Endodermal cell (in vitro differentiated cells): Measurements from ENCODE around the gene DUT. TPM values are rescaled to one million over a fixed set of nuclear protein-coding genes. Genes with fewer than 3 reads are reported as not detected.

Source experiments
- DNase-seq: peaks from one replicate; pipeline ENCODE4 v3.0.0-alpha.2; 2017
- H3K27ac ChIP-seq: 2 replicates; pipeline ENCODE4 v1.5.1; 2013; ENCODE audit warnings: mild to moderate bottlenecking, low read depth, low read length, moderate library complexity
- H3K27me3 ChIP-seq: 2 replicates; pipeline ENCODE4 v1.6.1; 2013; ENCODE audit warnings: mild to moderate bottlenecking, low read length, moderate library complexity; ENCODE audit not compliant: insufficient read depth, control insufficient read depth, poor library complexity, severe bottlenecking
- H3K36me3 ChIP-seq: 2 replicates; pipeline ENCODE4 v1.7.0; 2013; ENCODE audit warnings: mild to moderate bottlenecking, low read length, moderate library complexity; ENCODE audit not compliant: control insufficient read depth, insufficient read depth
- H3K4me1 ChIP-seq: one replicate; pipeline ENCODE4 v1.7.0; 2013; ENCODE audit warnings: low read length; ENCODE audit not compliant: control insufficient read depth, insufficient read depth
- H3K4me3 ChIP-seq: 2 replicates; pipeline ENCODE4 v1.5.1; 2013; ENCODE audit warnings: mild to moderate bottlenecking, low read length, moderate library complexity
- H3K9ac ChIP-seq: 2 replicates; pipeline ENCODE4 v1.6.1; 2013; ENCODE audit warnings: mild to moderate bottlenecking, low read length, moderate library complexity; ENCODE audit not compliant: poor library complexity, severe bottlenecking; ENCODE audit errors: extremely low read depth
- H3K9me3 ChIP-seq: 2 replicates; pipeline ENCODE4 v1.6.1; 2013; ENCODE audit warnings: mild to moderate bottlenecking, low read length, moderate library complexity; ENCODE audit not compliant: control insufficient read depth
- H3K27ac Mint-ChIP-seq: 2 replicates; pipeline ENCODE4 v1.8.0; 2020; ENCODE audit warnings: mixed read lengths
- H3K27me3 Mint-ChIP-seq: 2 replicates; pipeline ENCODE4 v1.8.0; 2021; ENCODE audit warnings: mild to moderate bottlenecking, mixed read lengths; ENCODE audit not compliant: insufficient read depth
- H3K36me3 Mint-ChIP-seq: 2 replicates; pipeline ENCODE4 v1.8.0; 2020; ENCODE audit warnings: low read depth, mixed read lengths
- H3K4me1 Mint-ChIP-seq: 2 replicates; pipeline ENCODE4 v1.8.0; 2020; ENCODE audit warnings: mixed read lengths
- H3K4me3 Mint-ChIP-seq: 2 replicates; pipeline ENCODE4 v1.8.0; 2020; ENCODE audit warnings: mild to moderate bottlenecking, moderate library complexity, mixed read lengths
- H3K9me3 Mint-ChIP-seq: 2 replicates; pipeline ENCODE4 v1.8.0; 2020; ENCODE audit warnings: mild to moderate bottlenecking, mixed read lengths
- WGBS, 2 experiments: methylation state at CpG; one replicate each; pipeline versions ENCODE4 v1.1.5 to v1.1.7; 2013; ENCODE audit warnings: missing lambda C conversion rate in 2 of 2, mixed read lengths in 1 of 2; ENCODE audit not compliant: insufficient coverage in 1 of 2, insufficient read length in 1 of 2; 5-methylcytosine and 5-hydroxymethylcytosine counted together
- total RNA-seq, 2 donors: library from RNA; stranded (reverse); fragmentation: NEBNext Ultra II Directional in 1 of 2; extraction: Animal tissue kit (Norgen Biotek cat#: 25700) in 1 of 2; gene quantifications; 2 replicates in 1 of 2; 3 replicates in 1 of 2; pipeline ENCODE4 v1.2.1, GENCODE V29; 2021
- TF ChIP-seq, protein P1 (sequence below): fragments of 200-600 bp; sonication (generic); conservative IDR thresholded peaks from 2 replicates; pipeline ENCODE4 v1.5.0; 2021; ENCODE audit warnings: antibody characterized with exemption, mild to moderate bottlenecking

Gene DUT
- total RNA-seq, 2 donors from 2014 or later = 70.9 to 74.2 TPM

- H3K27ac Mint-ChIP-seq = no peak overlapping the region
- TF ChIP-seq, protein P1, sequence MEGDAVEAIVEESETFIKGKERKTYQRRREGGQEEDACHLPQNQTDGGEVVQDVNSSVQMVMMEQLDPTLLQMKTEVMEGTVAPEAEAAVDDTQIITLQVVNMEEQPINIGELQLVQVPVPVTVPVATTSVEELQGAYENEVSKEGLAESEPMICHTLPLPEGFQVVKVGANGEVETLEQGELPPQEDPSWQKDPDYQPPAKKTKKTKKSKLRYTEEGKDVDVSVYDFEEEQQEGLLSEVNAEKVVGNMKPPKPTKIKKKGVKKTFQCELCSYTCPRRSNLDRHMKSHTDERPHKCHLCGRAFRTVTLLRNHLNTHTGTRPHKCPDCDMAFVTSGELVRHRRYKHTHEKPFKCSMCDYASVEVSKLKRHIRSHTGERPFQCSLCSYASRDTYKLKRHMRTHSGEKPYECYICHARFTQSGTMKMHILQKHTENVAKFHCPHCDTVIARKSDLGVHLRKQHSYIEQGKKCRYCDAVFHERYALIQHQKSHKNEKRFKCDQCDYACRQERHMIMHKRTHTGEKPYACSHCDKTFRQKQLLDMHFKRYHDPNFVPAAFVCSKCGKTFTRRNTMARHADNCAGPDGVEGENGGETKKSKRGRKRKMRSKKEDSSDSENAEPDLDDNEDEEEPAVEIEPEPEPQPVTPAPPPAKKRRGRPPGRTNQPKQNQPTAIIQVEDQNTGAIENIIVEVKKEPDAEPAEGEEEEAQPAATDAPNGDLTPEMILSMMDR = no peak
- H3K9ac ChIP-seq = no peak overlapping the region
- H3K9me3 Mint-ChIP-seq = no peaks in the 10 kb centered on the region
- DNase-seq = no peak
- H3K36me3 ChIP-seq = no peaks in the 10 kb centered on the region
- 88 to 92% methylated on average over 2 to 3 of the region's 3 CpGs for WGBS, 2 experiments
- H3K36me3 Mint-ChIP-seq = no peaks in the 10 kb centered on the region
- H3K4me3 ChIP-seq = no peak overlapping the region
- H3K9me3 ChIP-seq = no peaks in the 10 kb centered on the region
- H3K4me1 Mint-ChIP-seq = peaks cover 6% of the 10 kb centered on the region
- no peaks in the 10 kb centered on the region for H3K4me1 ChIP-seq
- H3K4me3 Mint-ChIP-seq = no peak overlapping the region
- H3K27me3 ChIP-seq = no peaks in the 10 kb centered on the region
- H3K27ac ChIP-seq = no peak overlapping the region
- no peaks in the 10 kb centered on the region for H3K27me3 Mint-ChIP-seq
Observed at GRCh38 chr15:48389691-48390143, 58.5 kb downstream of the DUT start.

GRCh38 chr15:48391950-48392349 is 60.7 kb downstream of the DUT start:
- no peaks in the 10 kb centered on the region for H3K27me3 Mint-ChIP-seq
- Histone ChIP-seq H3K4me3 (no peak overlapping the region), H3K27me3 (no peaks in the 10 kb centered on the region), H3K4me1 (no peaks in the 10 kb centered on the region), H3K27ac (no peak overlapping the region), H3K9ac (no peak overlapping the region), H3K36me3 (no peaks in the 10 kb centered on the region), H3K9me3 (no peaks in the 10 kb centered on the region)
- TF ChIP-seq, protein P1 = no peak
- H3K4me3 Mint-ChIP-seq = no peak overlapping the region
- H3K4me1 Mint-ChIP-seq = peaks cover 6% of the 10 kb centered on the region
- no peak for DNase-seq
- H3K27ac Mint-ChIP-seq = no peak overlapping the region
- H3K36me3 Mint-ChIP-seq = no peaks in the 10 kb centered on the region
- 97% methylated on average over 2 of the region's 2 CpGs; no CpG with 5 or more reads in 1 of the 2 experiments for WGBS, 2 experiments
- H3K9me3 Mint-ChIP-seq = no peaks in the 10 kb centered on the region

GRCh38 chr15:48392356-48392755 is 61.1 kb downstream of the DUT start:
- Histone ChIP-seq H3K9ac (no peak overlapping the region), H3K36me3 (no peaks in the 10 kb centered on the region), H3K4me1 (no peaks in the 10 kb centered on the region), H3K27me3 (no peaks in the 10 kb centered on the region), H3K9me3 (no peaks in the 10 kb centered on the region), H3K27ac (no peak overlapping the region), H3K4me3 (no peak overlapping the region)
- no peak overlapping the region for H3K4me3 Mint-ChIP-seq
- DNase-seq = no peak
- TF ChIP-seq, protein P1 = no peak
- no peaks in the 10 kb centered on the region for H3K36me3 Mint-ChIP-seq
- WGBS, 2 experiments = 70 to 71% methylated on average over 3 to 4 of the region's 4 CpGs
- no peak overlapping the region for H3K27ac Mint-ChIP-seq
- peaks cover 6% of the 10 kb centered on the region for H3K4me1 Mint-ChIP-seq
- no peaks in the 10 kb centered on the region for H3K9me3 Mint-ChIP-seq
- no peaks in the 10 kb centered on the region for H3K27me3 Mint-ChIP-seq

Other genes with a start within 250 kb of the DUT start
- not detected for gene SLC24A5, start 210.4 kb upstream of the DUT start, total RNA-seq
- 10 to 100 TPM; 58.2 to 91.2 TPM for gene MYEF2, start 153.1 kb upstream of the DUT start, total RNA-seq
- under 1 TPM in 1 of 2 donors, not detected in 1; 0.13 TPM for gene CTXN2, start 139.8 kb upstream of the DUT start, total RNA-seq
- not detected for gene SLC12A1, start 125.1 kb upstream of the DUT start, total RNA-seq